ENCODE results near the gene SYT2. TPM values are rescaled to one million over a fixed set of nuclear protein-coding genes. Genes with fewer than 3 reads are reported as not detected.

SYT2 gene
- total RNA-seq, result under 1 TPM in 2 of 4 donors, not detected in 2; 0.11 to 0.19 TPM

DNA sequence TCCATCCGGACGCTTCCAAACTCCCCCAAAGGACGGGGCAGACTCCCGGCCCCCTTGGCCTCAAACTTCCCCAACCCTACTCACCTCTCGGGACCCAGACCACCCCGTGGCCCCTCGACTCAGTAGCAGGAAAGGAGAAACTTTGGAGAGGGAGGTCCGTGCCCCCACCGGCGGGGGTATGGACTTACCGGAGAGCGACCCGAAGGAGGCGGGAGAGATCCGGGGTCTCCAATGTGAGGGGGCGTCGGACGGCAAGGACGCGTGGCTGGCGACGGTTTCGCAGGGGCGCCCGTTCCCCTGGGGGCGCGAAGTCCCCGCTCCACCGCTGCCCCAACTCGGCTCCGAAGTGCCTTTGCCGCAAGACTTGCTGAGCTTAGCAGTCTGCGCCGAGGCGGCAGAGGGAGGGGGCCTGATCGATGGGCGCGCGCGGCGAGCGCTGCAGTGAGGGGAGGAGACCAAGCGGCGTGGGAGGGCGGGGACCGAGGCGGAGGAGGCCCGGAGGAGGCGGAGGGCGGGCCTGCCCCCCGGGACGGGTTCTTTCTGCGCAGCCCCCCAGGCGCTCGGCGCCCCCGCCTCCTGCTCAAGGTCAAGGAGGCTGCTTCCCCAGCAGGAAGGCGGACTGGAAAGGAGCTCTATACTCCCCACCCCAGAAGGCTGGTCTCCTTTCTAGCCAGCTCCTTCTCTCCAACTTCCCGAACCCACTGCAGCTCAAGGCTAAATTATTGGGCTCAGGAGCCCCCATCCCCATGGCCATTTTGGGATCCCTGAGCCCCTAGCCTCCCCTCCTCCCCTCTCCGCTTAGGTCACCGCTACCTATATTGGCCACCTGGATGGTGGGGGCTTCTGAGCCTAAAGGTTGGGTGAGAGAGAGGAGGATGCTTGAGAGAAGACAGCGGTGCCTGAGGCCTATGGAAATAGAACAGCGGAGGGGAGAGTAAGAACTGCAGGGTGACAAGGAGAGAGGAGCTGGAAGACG is at the start of gene SYT2:
SYT2 (minus strand) TSS at position 385 of the 976 bp plus-strand sequence. CDS start 104,682 bp downstream, outside the sequence.
- H3K36me3 ChIP-seq, result no peaks in the 10 kb centered on the region
- H3K27me3 ChIP-seq, result peaks cover 0 to 70% (median 28%) of the 10 kb centered on the region in 4 donors
- whole genome bisulfite sequencing, result 47% methylated on average over 8 of the region's 64 CpGs
- H3K9me3 ChIP-seq, result no peaks in the 10 kb centered on the region
- H3K4me1 ChIP-seq, result peaks cover 11 to 18% (median 17%) of the 10 kb centered on the region in 4 donors
- TF ChIP-seq, protein P1, sequence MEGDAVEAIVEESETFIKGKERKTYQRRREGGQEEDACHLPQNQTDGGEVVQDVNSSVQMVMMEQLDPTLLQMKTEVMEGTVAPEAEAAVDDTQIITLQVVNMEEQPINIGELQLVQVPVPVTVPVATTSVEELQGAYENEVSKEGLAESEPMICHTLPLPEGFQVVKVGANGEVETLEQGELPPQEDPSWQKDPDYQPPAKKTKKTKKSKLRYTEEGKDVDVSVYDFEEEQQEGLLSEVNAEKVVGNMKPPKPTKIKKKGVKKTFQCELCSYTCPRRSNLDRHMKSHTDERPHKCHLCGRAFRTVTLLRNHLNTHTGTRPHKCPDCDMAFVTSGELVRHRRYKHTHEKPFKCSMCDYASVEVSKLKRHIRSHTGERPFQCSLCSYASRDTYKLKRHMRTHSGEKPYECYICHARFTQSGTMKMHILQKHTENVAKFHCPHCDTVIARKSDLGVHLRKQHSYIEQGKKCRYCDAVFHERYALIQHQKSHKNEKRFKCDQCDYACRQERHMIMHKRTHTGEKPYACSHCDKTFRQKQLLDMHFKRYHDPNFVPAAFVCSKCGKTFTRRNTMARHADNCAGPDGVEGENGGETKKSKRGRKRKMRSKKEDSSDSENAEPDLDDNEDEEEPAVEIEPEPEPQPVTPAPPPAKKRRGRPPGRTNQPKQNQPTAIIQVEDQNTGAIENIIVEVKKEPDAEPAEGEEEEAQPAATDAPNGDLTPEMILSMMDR (IDR thresholded peaks at IDR 0.05), result no peak
- no peak for TF ChIP-seq POLR2AphosphoS5 (IDR thresholded peaks at IDR 0.05)
- no peak for TF ChIP-seq EP300 (IDR thresholded peaks at IDR 0.05)
- TF ChIP-seq POLR2A (IDR thresholded peaks at IDR 0.05; ENCODE audit: low read depth), result no peak
- intact Hi-C loops (cut with DNase I), result no loop called here
- DNase-seq (ENCODE audit: extremely low spot score), result no peak
- H3K4me3 ChIP-seq, result peak within 1 kb of the TSS; percentile 44 to 55 (median 48)
- H3K27ac ChIP-seq (replicated peaks in 1 of 4), result no peak within 1 kb of the TSS

DNA sequence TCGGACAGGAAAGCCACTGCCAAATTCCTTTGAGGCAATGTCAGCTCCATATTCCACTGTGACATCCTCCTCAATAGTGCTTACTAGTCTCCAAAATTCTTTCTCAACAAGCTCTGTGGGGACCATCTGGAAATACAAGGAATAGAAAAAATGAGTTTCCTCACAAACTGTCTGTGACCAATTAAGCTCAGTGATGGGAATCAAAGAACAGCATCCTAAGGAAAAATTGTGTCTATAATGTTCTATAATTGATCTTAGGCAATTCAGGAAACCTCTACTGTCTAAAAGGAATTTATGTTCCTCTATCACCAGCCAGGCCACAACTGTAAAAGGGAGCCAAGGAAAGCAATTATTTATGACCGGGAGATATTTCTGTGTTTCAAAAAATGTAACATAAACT is 46.1 kb upstream of the SYT2 start:
- H3K4me1 ChIP-seq, result no peaks in the 10 kb centered on the region
- H3K4me3 ChIP-seq, result no peak overlapping the region
- H3K36me3 ChIP-seq, result peaks cover 51 to 100% (median 91%) of the 10 kb centered on the region in 4 donors
- H3K9me3 ChIP-seq, result no peaks in the 10 kb centered on the region
- no peaks in the 10 kb centered on the region for H3K27me3 ChIP-seq
- 88% methylated on average over 2 of the region's 2 CpGs for WGBS
- no peak overlapping the region for H3K27ac ChIP-seq (replicated peaks in 1 of 4)
- no peak for TF ChIP-seq EP300 (IDR thresholded peaks at IDR 0.05)
- TF ChIP-seq, protein P1 (IDR thresholded peaks at IDR 0.05), result no peak
- no peak for TF ChIP-seq POLR2AphosphoS5 (IDR thresholded peaks at IDR 0.05)
- no peak for TF ChIP-seq POLR2A (IDR thresholded peaks at IDR 0.05; ENCODE audit: low read depth)
- intact Hi-C loops (cut with DNase I), result no loop called here
- no peak for DNase-seq (ENCODE audit: extremely low spot score)

- no peak for DNase-seq (ENCODE audit: extremely low spot score)
- Histone ChIP-seq H3K9me3 (no peaks in the 10 kb centered on the region), H3K4me3 (no peak overlapping the region), H3K4me1 (no peaks in the 10 kb centered on the region), H3K27ac (replicated peaks in 1 of 4) (no peak overlapping the region), H3K36me3 (peaks cover 44 to 99% (median 81%) of the 10 kb centered on the region in 4 donors), H3K27me3 (no peaks in the 10 kb centered on the region)
- intact Hi-C loops (cut with DNase I), result loop anchor here (5.0 kb wide), 1 partner anchor 243 kb away; no protein-coding TSS in a partner anchor
- TF ChIP-seq EP300 (IDR thresholded peaks at IDR 0.05) (no peak), POLR2A (IDR thresholded peaks at IDR 0.05; ENCODE audit: low read depth) (no peak), POLR2AphosphoS5 (IDR thresholded peaks at IDR 0.05) (no peak)
- TF ChIP-seq, protein P1 (IDR thresholded peaks at IDR 0.05), result no peak
- WGBS, result 91% methylated on average over 2 of the region's 2 CpGs
Observed at GRCh38 chr1:202754293-202754692, 44.0 kb upstream of the SYT2 start.

DNA sequence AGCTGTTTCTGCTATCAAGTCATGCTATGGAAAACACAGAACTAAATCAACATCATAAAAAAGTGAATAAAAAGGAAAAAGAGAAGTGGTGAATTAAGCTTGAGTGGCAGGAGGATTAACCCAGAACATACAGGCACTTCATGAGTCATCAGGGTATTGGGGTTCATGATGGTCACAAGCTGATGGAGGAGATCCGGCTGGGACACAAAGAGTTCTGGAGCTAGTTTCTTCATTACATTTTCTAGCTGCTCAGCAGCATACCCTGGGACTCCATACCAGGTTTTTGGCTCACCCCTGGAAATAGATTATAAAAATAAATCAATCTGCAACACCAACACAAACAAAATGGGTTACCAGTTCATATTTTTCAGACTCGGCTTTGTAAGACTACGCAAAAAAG is 42.5 kb upstream of the SYT2 start:
- Histone ChIP-seq H3K4me1 (no peaks in the 10 kb centered on the region), H3K4me3 (no peak overlapping the region), H3K9me3 (no peaks in the 10 kb centered on the region), H3K27ac (replicated peaks in 1 of 4) (no peak overlapping the region), H3K36me3 (peaks cover 47 to 97% (median 80%) of the 10 kb centered on the region in 4 donors), H3K27me3 (no peaks in the 10 kb centered on the region)
- WGBS, result 69% methylated on average over 3 of the region's 3 CpGs
- DNase-seq (ENCODE audit: extremely low spot score), result no peak
- intact Hi-C loops (cut with DNase I), result loop anchor here (5.0 kb wide), 1 partner anchor 245 kb away; no protein-coding TSS in a partner anchor
- TF ChIP-seq POLR2AphosphoS5 (IDR thresholded peaks at IDR 0.05), result no peak
- TF ChIP-seq EP300 (IDR thresholded peaks at IDR 0.05), result no peak
- TF ChIP-seq, protein P1 (IDR thresholded peaks at IDR 0.05), result no peak
- TF ChIP-seq POLR2A (IDR thresholded peaks at IDR 0.05; ENCODE audit: low read depth), result no peak

Measured in esophagus muscularis mucosa (tissue), 4 donors.